HepG2 (cell line): Measurements from ENCODE around the gene LILRB4. TPM values are rescaled to one million over a fixed set of nuclear protein-coding genes. Genes with fewer than 3 reads are reported as not detected.

Experiments used
- ATAC-seq: fragments of 200-7000 bp; cut with Tn5 transposase; 3 replicates; pipeline ENCODE4 v1.9.1; 2020; ENCODE audit warnings: mild to moderate bottlenecking, moderate library complexity
- BruUV-seq: library from RNA; stranded (reverse); fragments of 400-500 nt; replicated peaks from 2 replicates; lab custom pipeline; 2021; lab: Mats Ljungman, UMichigan
- CTCF ChIA-PET: fragments of 300-600 bp; formaldehyde crosslinking; extraction: SDS; loops from one replicate; lab custom pipeline; 2021; ENCODE audit warnings: low total read pairs, inconsistent platforms, low intra/inter-chr PET ratio; lab: Yijun Ruan, JAX
- POLR2A ChIA-PET: fragments of 350-600 bp; sonication (Branson Sonifier 250); formaldehyde crosslinking; loops from one replicate; lab custom pipeline; 2020; ENCODE audit warnings: antibody characterized with exemption, inconsistent platforms; lab: Yijun Ruan, JAX
- DNase-seq: peaks from one replicate; pipeline ENCODE4 v3.0.0-alpha.2; 2015; ENCODE audit warnings: low spot score
- FAIRE-seq: peaks from 3 replicates; lab custom pipeline; 2011; peaks lifted over from hg19 to GRCh38; lab: Jason Lieb, UNC
- H2AFZ ChIP-seq: one replicate; pipeline ENCODE4 v1.6.1; 2011; ENCODE audit warnings: low read length, inconsistent platforms
- H3K27ac ChIP-seq: fragments of 300-600 bp; 3 replicates; pipeline ENCODE4 v1.8.0; 2011; ENCODE audit warnings: mixed run types, mild to moderate bottlenecking, mixed read lengths, low read length, inconsistent platforms; ENCODE audit not compliant: insufficient read depth; ENCODE audit errors: extremely low read length
- H3K27me3 ChIP-seq, 2 experiments: fragments of 200-600 bp in 1 of 2; 2 replicates in 1 of 2; 3 replicates in 1 of 2; pipeline versions ENCODE4 v1.6.0 to v1.8.0; 2011; ENCODE audit warnings: low read length in 2 of 2, mild to moderate bottlenecking in 2 of 2, moderate library complexity in 2 of 2, inconsistent platforms in 1 of 2; ENCODE audit not compliant: insufficient read depth in 2 of 2, control insufficient read depth in 1 of 2
- H3K36me3 ChIP-seq, 2 experiments: fragments of 200-600 bp in 1 of 2; replicated peaks in 1 of 2; 2 replicates in 1 of 2; 3 replicates in 1 of 2; pipeline versions ENCODE4 v1.5.1 to v1.8.0; 2011; ENCODE audit warnings: low read length in 2 of 2, inconsistent platforms in 1 of 2; ENCODE audit not compliant: insufficient read depth in 2 of 2, control insufficient read depth in 1 of 2
- H3K4me1 ChIP-seq: 2 replicates; pipeline ENCODE4 v1.5.1; 2012; ENCODE audit warnings: low read length, inconsistent platforms; ENCODE audit not compliant: insufficient read depth
- H3K4me2 ChIP-seq: 2 replicates; pipeline ENCODE4 v1.6.0; 2011; ENCODE audit warnings: low read depth, low read length, inconsistent platforms
- H3K4me3 ChIP-seq, 3 experiments: fragments of 200-600 bp in 1 of 3; sonication (generic), shearing (Covaris generic) in 1 of 3; replicated peaks in 1 of 3; 2 replicates each; pipeline ENCODE4 v1.5.1; 2011 to 2016; ENCODE audit warnings: low read length in 3 of 3, inconsistent platforms in 2 of 3, low read depth in 2 of 3, mild to moderate bottlenecking in 2 of 3, control low read depth in 1 of 3, mixed read lengths in 1 of 3; ENCODE audit not compliant: insufficient read depth in 1 of 3
- H3K79me2 ChIP-seq: one replicate; pipeline ENCODE4 v1.6.1; 2011; ENCODE audit warnings: low read length, inconsistent platforms; ENCODE audit not compliant: insufficient read depth
- H3K9ac ChIP-seq: 2 replicates; pipeline ENCODE4 v1.6.0; 2011; ENCODE audit warnings: mild to moderate bottlenecking, low read depth, low read length, inconsistent platforms; ENCODE audit not compliant: insufficient read depth
- H3K9me3 ChIP-seq: 2 replicates; pipeline ENCODE4 v1.5.1; 2012; ENCODE audit warnings: mild to moderate bottlenecking, low read length
- H4K20me1 ChIP-seq: 2 replicates; pipeline ENCODE4 v1.6.0; 2011; ENCODE audit warnings: inconsistent platforms, mild to moderate bottlenecking, low read length, moderate library complexity; ENCODE audit not compliant: insufficient read depth
- AGO2 ChIP-seq: fragments of 200-400 bp; formaldehyde crosslinking; optimal IDR thresholded peaks from 2 replicates; pipeline ENCODE3; 2017; ENCODE audit warnings: mild to moderate bottlenecking, low read depth, low read length, moderate library complexity
- AHR ChIP-seq: IDR thresholded peaks from 2 replicates; pipeline ENCODE4 v1.6.1; 2018; ENCODE audit warnings: missing genetic modification reagents, missing compliant biosample characterization
- ARID3A ChIP-seq: IDR thresholded peaks from 2 replicates; pipeline ENCODE4 v1.6.1; 2012; ENCODE audit warnings: low read depth, low read length, improper control_type of control experiment
- CBX2 ChIP-seq, 2 experiments: fragments of 200-600 bp in 1 of 2; sonication (generic); formaldehyde crosslinking in 1 of 2; IDR thresholded peaks; 2 replicates each; pipeline versions ENCODE4 v1.7.0 to v1.8.1; 2018 to 2022; ENCODE audit warnings: low read depth in 2 of 2, low read length in 1 of 2, mild to moderate bottlenecking in 1 of 2, missing genetic modification reagents in 1 of 2
- PCBP1 ChIP-seq: fragments of 200-400 bp; formaldehyde crosslinking; IDR thresholded peaks from 2 replicates; pipeline ENCODE4 v1.6.1; 2017; ENCODE audit warnings: mild to moderate bottlenecking, low read depth, low read length, borderline replicate concordance
- TAF1 ChIP-seq: sonication (generic); formaldehyde crosslinking; IDR thresholded peaks from 2 replicates; pipeline ENCODE4 v1.4.0; 2020; ENCODE audit warnings: missing genetic modification reagents
- U2AF2 ChIP-seq: fragments of 200-400 bp; formaldehyde crosslinking; IDR thresholded peaks from 2 replicates; pipeline ENCODE4 v1.6.1; 2017; ENCODE audit warnings: low read depth, mild to moderate bottlenecking, low read length
- ZNF33A ChIP-seq: sonication (generic); formaldehyde crosslinking; IDR thresholded peaks from 2 replicates; pipeline ENCODE4 v1.5.1; 2020; ENCODE audit warnings: missing genetic modification reagents, mild to moderate bottlenecking, moderate library complexity, borderline replicate concordance
- WGBS: methylation state at CpG from one replicate; pipeline ENCODE4 v1.1.6; 2017; ENCODE audit warnings: low lambda C conversion rate; 5-methylcytosine and 5-hydroxymethylcytosine counted together
- in situ Hi-C: cut with HindIII; loops from 2 replicates; pipeline ENCODE4 v1.10.0; 2017; ENCODE audit warnings: low pct_unique_long_range_greater_than_20kb; ENCODE audit not compliant: extremely low pct_ligation_motif_present
- intact Hi-C: fragments of 100-400 bp; cut with micrococcal nuclease; formaldehyde crosslinking; loops from one replicate; pipeline ENCODE4 v1.10.0; 2022; ENCODE audit not compliant: unreplicated experiment
- polyA plus RNA-seq, 8 experiments: library from polyadenylated mRNA; depleted of rRNA in 3 of 8; stranded (reverse) in 7 of 8; unstranded in 1 of 8; fragments of >200 nt; fragmentation: Illumina TruSeq in 4 of 8; extraction: Trizol in 4 of 8; gene quantifications; 2 replicates each; pipeline versions ENCODE4 v1.2.1 to v1.2.3, GENCODE V29; 2011 to 2016; ENCODE audit warnings: low read depth in 4 of 8, missing spikeins in 1 of 8, mixed read lengths in 1 of 8; ENCODE audit not compliant: insufficient read depth in 1 of 8
- total RNA-seq, 5 experiments: library from RNA; depleted of rRNA; stranded (reverse); fragments of >200 nt; fragmentation: Illumina TruSeq; extraction: Trizol; gene quantifications; 2 replicates each; pipeline ENCODE4 v1.2.3, GENCODE V29; 2016; ENCODE audit warnings: low read depth in 1 of 5
- TF ChIP-seq, protein P1 (sequence below): sonication (generic); formaldehyde crosslinking; IDR thresholded peaks from 2 replicates; pipeline ENCODE4 v1.4.0; 2020; ENCODE audit warnings: low read depth, mild to moderate bottlenecking, missing genetic modification reagents
- TF ChIP-seq, protein P2 (sequence below): IDR thresholded peaks from 2 replicates; pipeline ENCODE4 v1.6.1; 2012; ENCODE audit warnings: inconsistent platforms
- TF ChIP-seq, protein P3 (sequence below): sonication (generic); formaldehyde crosslinking; IDR thresholded peaks from 2 replicates; pipeline ENCODE4 v1.8.1; 2023; ENCODE audit warnings: mild to moderate bottlenecking, missing genetic modification reagents

The LILRB4 gene
- total and polyA plus RNA-seq, 2 of the 13 experiments (the other 11 are each of a cell fraction or from before 2014, with no cell fraction given), result not detected

DNA sequence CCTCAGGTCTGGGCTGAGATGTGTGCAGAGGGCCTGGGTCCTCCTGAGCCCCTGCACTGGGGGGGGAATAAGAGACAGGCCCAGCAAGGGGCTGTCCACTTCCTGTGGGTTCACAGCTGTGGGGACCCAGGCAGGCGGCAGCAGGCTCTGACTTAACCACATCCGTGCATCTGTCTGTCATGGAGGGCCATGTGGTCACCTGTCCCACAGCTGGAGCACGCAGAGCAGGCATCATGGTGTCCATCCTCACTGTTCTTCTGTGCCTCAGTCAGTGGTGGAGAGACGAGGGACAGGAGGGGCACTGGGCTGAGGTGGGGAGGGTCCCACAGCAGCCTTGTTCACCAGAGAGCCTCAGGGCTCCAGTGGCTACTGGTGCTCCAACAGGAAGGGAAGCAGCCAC, 45.2 kb downstream of the LILRB4 start:
- BruUV-seq, result no TSS peak
- H3K4me2 ChIP-seq, result no peak overlapping the region
- ChIA-PET CTCF (no interaction called here), POLR2A (no interaction called here)
- no peak overlapping the region for H3K27ac ChIP-seq
- no peaks in the 10 kb centered on the region for H3K4me1 ChIP-seq
- H3K9me3 ChIP-seq, result no peaks in the 10 kb centered on the region
- intact Hi-C loops, result no loop called here
- H3K4me3 ChIP-seq, result no peak overlapping the region
- no peak overlapping the region for H3K9ac ChIP-seq
- no peaks in the 10 kb centered on the region for H4K20me1 ChIP-seq
- TF ChIP-seq PCBP1 (no peak), AGO2 (no peak), TAF1 (CRISPR knock-in tag) (no peak), AHR (CRISPR knock-in tag) (no peak), ZNF33A (CRISPR knock-in tag) (no peak), CBX2 (IDR thresholded peaks at IDR 0.05; ENCODE audit: low read depth, low read length) (no peak), CBX2 (CRISPR knock-in tag; IDR thresholded peaks at IDR 0.05; ENCODE audit: low read depth) (no peak), U2AF2 (no peak), ARID3A (no peak)
- TF ChIP-seq, protein P1, sequence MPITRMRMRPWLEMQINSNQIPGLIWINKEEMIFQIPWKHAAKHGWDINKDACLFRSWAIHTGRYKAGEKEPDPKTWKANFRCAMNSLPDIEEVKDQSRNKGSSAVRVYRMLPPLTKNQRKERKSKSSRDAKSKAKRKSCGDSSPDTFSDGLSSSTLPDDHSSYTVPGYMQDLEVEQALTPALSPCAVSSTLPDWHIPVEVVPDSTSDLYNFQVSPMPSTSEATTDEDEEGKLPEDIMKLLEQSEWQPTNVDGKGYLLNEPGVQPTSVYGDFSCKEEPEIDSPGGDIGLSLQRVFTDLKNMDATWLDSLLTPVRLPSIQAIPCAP (CRISPR knock-in tag), result no peak
- TF ChIP-seq, protein P2, sequence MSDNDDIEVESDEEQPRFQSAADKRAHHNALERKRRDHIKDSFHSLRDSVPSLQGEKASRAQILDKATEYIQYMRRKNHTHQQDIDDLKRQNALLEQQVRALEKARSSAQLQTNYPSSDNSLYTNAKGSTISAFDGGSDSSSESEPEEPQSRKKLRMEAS, result no peak
- TF ChIP-seq, protein P3, sequence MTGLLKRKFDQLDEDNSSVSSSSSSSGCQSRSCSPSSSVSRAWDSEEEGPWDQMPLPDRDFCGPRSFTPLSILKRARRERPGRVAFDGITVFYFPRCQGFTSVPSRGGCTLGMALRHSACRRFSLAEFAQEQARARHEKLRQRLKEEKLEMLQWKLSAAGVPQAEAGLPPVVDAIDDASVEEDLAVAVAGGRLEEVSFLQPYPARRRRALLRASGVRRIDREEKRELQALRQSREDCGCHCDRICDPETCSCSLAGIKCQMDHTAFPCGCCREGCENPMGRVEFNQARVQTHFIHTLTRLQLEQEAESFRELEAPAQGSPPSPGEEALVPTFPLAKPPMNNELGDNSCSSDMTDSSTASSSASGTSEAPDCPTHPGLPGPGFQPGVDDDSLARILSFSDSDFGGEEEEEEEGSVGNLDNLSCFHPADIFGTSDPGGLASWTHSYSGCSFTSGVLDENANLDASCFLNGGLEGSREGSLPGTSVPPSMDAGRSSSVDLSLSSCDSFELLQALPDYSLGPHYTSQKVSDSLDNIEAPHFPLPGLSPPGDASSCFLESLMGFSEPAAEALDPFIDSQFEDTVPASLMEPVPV (CRISPR knock-in tag), result no peak
- no peaks in the 10 kb centered on the region for H3K36me3 ChIP-seq
- no peaks in the 10 kb centered on the region for H3K79me2 ChIP-seq
- peaks cover 0 to 2% of the 10 kb centered on the region in 2 experiments; a peak in 1 of 5 replicates for H3K27me3 ChIP-seq
- in situ Hi-C loops, result no loop called here
- FAIRE-seq, result no peak
- DNase-seq, result no peak
- H2AFZ ChIP-seq, result no peak overlapping the region
- no CpG with 5 or more reads among the region's 4 CpGs for whole genome bisulfite sequencing
- no peak for ATAC-seq
